ENCODE measurements around the gene LBHD2.

Gene LBHD2

DNA sequence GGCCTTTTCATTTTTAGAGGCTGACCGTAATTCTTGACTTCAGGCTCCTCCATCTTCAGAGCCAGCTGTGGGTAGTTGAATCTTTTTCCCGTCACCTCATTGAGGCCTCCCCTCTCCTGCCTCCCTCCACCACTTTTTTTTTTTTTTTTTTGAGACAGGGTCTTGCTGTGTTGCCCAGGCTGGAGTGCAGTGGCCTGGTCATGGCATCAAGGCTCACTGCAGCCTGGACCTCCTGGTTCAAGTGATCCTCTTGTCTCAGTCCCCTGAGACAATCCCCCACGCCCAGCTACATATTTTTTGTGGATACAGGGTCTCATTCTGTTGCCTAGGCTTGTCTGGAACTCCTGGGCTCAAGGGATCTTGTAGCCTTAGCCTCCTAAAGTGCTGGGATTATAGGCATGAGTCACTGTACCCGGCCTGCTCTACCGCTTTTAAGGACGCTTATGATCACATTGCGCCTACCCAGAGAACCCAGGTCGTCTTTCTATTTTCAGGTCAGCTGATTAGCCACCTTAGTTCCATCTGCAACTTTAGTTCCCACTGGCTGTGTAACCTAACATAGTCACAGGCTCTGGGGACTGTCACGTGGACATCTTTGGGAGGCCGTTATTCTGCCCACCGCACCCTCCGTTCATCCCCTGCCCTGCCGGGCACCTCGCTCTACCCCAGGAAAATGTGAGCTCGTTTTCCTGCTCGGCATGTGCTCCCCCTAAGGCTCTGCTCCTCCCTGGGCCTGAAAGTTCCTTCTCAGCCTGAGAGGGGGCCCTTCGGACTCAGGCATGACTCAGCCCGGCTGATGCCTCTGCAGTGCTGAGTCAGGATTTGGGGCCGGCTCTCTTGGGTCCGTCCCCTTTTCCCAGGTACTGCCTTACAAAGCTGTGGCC, 52.6 kb downstream of the LBHD2 start:
- Histone ChIP-seq H3K27me3 (ENCODE audit: control insufficient read depth in 5 of 5, insufficient read depth in 4 of 5, low read length in 5 of 5) (peaks cover 0 to 3% (median 0%) of the 10 kb centered on the region in 5 donors), H3K9me3 (ENCODE audit: control insufficient read depth in 5 of 5, low read length in 5 of 5) (peaks cover 0 to 2% (median 0%) of the 10 kb centered on the region in 5 donors), H3K27ac (ENCODE audit: low read depth, low read length) (no peak overlapping the region), H3K36me3 (ENCODE audit: control insufficient read depth in 5 of 5, insufficient read depth in 5 of 5, low read length in 5 of 5) (peaks cover 0 to 52% (median 47%) of the 10 kb centered on the region in 5 donors), H3K4me1 (ENCODE audit: control insufficient read depth in 5 of 5, insufficient read depth in 5 of 5, low read length in 5 of 5) (peaks cover 4 to 30% (median 19%) of the 10 kb centered on the region in 5 donors), H3K4me3 (ENCODE audit: low read depth in 1 of 5, low read length in 5 of 5) (no peak overlapping the region), H3K9ac (ENCODE audit: low read length in 5 of 5) (no peak overlapping the region)

DNA sequence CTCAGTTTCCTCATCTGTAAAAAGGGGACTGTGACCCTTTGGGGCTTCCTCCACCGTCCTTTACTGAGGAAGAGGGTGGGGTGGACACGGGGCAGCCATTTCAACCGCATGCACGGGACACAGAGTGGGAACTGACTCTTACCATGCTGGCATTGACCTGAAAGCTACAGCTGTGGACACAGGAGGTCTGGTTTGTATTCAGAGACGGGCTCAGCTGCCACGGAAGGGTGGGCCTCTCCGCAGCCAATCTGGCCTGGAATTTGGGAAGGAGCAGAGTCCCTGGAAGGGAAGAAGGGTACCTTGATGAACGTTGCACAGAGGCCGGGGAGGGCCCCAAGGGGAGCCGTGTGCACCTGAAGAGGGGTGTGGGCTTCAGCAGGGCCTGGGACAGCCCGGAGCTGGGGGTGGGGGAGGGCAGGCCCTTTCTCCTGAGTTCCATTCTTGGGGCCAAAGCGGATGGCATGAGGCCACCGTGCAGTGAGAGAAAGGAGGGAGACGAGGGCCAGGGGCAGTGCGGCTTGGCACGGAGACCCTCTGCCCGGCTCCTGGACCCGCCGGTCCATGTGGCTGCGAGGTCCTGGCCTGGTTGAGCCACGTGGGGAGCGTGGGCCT, 53.8 kb downstream of the LBHD2 start:
- Histone ChIP-seq H3K36me3 (ENCODE audit: control insufficient read depth in 5 of 5, insufficient read depth in 5 of 5, low read length in 5 of 5) (peaks cover 0 to 40% (median 37%) of the 10 kb centered on the region in 5 donors), H3K27me3 (ENCODE audit: control insufficient read depth in 5 of 5, insufficient read depth in 4 of 5, low read length in 5 of 5) (peaks cover 0 to 5% (median 0%) of the 10 kb centered on the region in 5 donors), H3K4me1 (ENCODE audit: control insufficient read depth in 5 of 5, insufficient read depth in 5 of 5, low read length in 5 of 5) (peaks cover 2 to 30% (median 19%) of the 10 kb centered on the region in 5 donors), H3K9ac (ENCODE audit: low read length in 5 of 5) (no peak overlapping the region), H3K9me3 (ENCODE audit: control insufficient read depth in 5 of 5, low read length in 5 of 5) (peaks cover 0 to 1% (median 0%) of the 10 kb centered on the region in 5 donors), H3K27ac (ENCODE audit: low read depth, low read length) (peak overlapping the region; percentile 41), H3K4me3 (ENCODE audit: low read depth in 1 of 5, low read length in 5 of 5) (no peak overlapping the region)

DNA sequence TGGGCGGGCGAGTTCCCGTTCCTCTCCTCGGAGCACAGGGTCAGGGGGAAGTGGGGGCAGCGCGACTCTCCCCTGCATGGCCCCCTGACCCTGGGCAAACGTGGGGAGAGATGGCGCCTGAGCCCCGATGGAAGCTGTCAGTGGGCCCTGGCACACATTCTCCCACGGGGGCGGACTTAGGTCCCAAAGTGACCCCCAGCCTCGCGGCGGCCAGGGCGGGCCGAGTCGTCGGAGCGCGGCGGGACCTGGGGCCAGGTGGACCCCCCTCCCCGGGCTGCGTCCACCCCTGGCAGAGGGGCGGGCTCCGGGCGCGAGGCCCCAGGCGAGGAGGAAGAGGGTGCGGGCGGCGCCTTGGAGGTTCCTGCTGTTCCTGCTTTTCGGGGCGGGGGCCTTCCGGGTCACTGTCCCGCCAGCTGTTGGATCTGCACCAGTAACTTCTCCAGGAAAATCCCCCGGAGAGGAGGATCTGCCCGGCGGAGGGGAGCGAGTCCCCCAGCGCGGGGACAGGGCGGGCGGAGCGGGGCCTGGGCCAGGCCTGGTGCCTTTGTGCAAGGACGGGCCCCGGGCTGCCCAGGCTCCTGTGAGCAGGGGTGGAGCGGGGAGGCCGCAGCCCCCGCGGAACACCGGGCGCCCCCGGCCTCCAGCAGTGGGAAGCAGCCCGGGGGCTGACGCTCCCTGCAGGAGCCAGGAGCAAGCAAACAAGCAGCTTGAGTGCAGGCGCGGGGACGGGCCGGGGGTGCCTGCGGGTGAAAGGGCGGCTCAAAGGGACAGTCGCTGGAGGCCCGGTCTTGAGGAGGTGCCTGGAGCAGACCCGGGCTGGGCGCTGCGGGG, 54.5 kb downstream of the LBHD2 start:
- Histone ChIP-seq H3K4me1 (ENCODE audit: control insufficient read depth in 5 of 5, insufficient read depth in 5 of 5, low read length in 5 of 5) (peaks cover 0 to 30% (median 19%) of the 10 kb centered on the region in 5 donors), H3K27ac (ENCODE audit: low read depth, low read length) (peak overlapping the region; percentile 41), H3K36me3 (ENCODE audit: control insufficient read depth in 5 of 5, insufficient read depth in 5 of 5, low read length in 5 of 5) (peaks cover 0 to 33% (median 29%) of the 10 kb centered on the region in 5 donors), H3K27me3 (ENCODE audit: control insufficient read depth in 5 of 5, insufficient read depth in 4 of 5, low read length in 5 of 5) (peaks cover 0 to 6% (median 3%) of the 10 kb centered on the region in 5 donors), H3K4me3 (ENCODE audit: low read depth in 1 of 5, low read length in 5 of 5) (peak overlapping the region in 2 of 5 donors; percentile 23 to 26), H3K9ac (ENCODE audit: low read length in 5 of 5) (peak overlapping the region in 1 of 5 donors; percentile 35), H3K9me3 (ENCODE audit: control insufficient read depth in 5 of 5, low read length in 5 of 5) (no peaks in the 10 kb centered on the region)

DNA sequence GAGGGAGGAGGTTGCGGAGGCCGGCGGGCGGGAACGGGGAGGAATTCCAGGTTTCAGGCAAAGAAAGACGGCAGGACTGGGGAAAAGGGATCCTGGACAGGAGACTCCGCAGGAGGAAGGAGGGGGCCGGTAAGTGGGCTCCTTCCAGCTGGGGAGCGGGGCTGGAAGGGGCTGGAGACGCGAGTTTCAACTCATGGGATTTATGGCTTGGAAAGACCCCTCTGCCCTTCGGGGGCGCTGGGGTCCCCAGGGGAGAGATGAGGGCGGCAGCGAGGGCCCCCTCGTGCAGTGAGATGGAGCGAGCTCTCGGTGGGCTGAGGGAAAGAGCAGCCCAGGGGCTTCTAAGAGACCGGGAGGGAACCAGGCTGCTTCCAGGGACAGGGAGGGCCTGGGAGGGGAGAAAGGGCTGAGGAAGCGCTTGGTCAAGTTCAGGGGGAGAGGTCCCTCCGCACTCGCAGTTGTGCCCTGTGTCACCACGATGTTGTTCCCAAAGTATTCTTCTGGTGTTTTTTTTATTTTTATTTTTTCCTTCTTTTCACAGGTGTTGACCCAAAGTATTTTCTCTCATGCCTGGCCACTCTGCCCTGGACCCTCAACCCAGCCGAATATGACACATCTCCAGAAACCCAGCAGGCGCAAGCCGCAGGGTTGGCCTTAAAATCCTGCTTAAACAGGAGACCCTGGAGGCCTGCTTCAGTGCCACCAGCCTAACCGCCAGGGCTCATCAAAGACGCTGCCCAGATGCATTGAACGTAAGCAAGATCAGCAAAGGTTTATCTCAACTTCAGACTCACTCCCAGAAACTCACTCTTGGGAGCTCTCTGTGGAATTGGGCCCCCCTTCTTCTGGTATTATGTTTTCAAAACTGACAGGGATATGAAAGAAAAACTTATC, 55.4 kb downstream of the LBHD2 start:
- Histone ChIP-seq H3K9me3 (ENCODE audit: control insufficient read depth in 5 of 5, low read length in 5 of 5) (no peaks in the 10 kb centered on the region), H3K36me3 (ENCODE audit: control insufficient read depth in 5 of 5, insufficient read depth in 5 of 5, low read length in 5 of 5) (peaks cover 0 to 25% (median 22%) of the 10 kb centered on the region in 5 donors), H3K4me1 (ENCODE audit: control insufficient read depth in 5 of 5, insufficient read depth in 5 of 5, low read length in 5 of 5) (peaks cover 0 to 30% (median 19%) of the 10 kb centered on the region in 5 donors), H3K4me3 (ENCODE audit: low read depth in 1 of 5, low read length in 5 of 5) (peak overlapping the region in 2 of 5 donors; percentile 23 to 26), H3K9ac (ENCODE audit: low read length in 5 of 5) (peak overlapping the region in 1 of 5 donors; percentile 35), H3K27me3 (ENCODE audit: control insufficient read depth in 5 of 5, insufficient read depth in 4 of 5, low read length in 5 of 5) (peaks cover 0 to 6% (median 3%) of the 10 kb centered on the region in 5 donors), H3K27ac (ENCODE audit: low read depth, low read length) (no peak overlapping the region)
